GM18858 (cell line): ENCODE measurements around the gene RNPS1.

ENCODE experiments used
- ATAC-seq: cut with Tn5 transposase; IDR thresholded peaks from one replicate; pipeline ENCODE4 v1.9.1; 2021; ENCODE audit not compliant: unreplicated experiment

The RNPS1 gene

GRCh38 chr16:2236337-2237101, 31.4 kb downstream of the RNPS1 start, which contains the start of gene DNASE1L2:
Gene DNASE1L2 (plus strand): TSS chr16:2236444. CDS start chr16:2236817, 373 bp downstream.
- ATAC-seq = no peak

GRCh38 chr16:2235695-2236336, 32.1 kb downstream of the RNPS1 start:
- ATAC-seq = no peak

- no peak for ATAC-seq
Measured at GRCh38 chr16:2235234-2235651, 32.7 kb downstream of the RNPS1 start.

- ATAC-seq = no peak
Measured at GRCh38 chr16:2234813-2235170, 33.1 kb downstream of the RNPS1 start.

GRCh38 chr16:2233872-2234812, 33.8 kb downstream of the RNPS1 start:
- no peak for ATAC-seq

- ATAC-seq = no peak
Measured at GRCh38 chr16:2233046-2233775, 34.7 kb downstream of the RNPS1 start.

- no peak for ATAC-seq
Measured at GRCh38 chr16:2232094-2232990, 35.6 kb downstream of the RNPS1 start.

GRCh38 chr16:2231016-2231931, 36.7 kb downstream of the RNPS1 start:
- ATAC-seq = no peak

- no peak for ATAC-seq
Measured at GRCh38 chr16:2230376-2230775, 37.5 kb downstream of the RNPS1 start.

- no peak for ATAC-seq
Measured at GRCh38 chr16:2229632-2230250, 38.2 kb downstream of the RNPS1 start.

- ATAC-seq = no peak
Measured at GRCh38 chr16:2229091-2229490, 38.8 kb downstream of the RNPS1 start.

GRCh38 chr16:2228161-2228824, 39.6 kb downstream of the RNPS1 start:
- no peak for ATAC-seq

- ATAC-seq = no peak
Measured at GRCh38 chr16:2226918-2227317, 41.0 kb downstream of the RNPS1 start.

GRCh38 chr16:2226245-2226793, 41.6 kb downstream of the RNPS1 start:
- no peak for ATAC-seq

GRCh38 chr16:2223942-2224486, 43.9 kb downstream of the RNPS1 start:
- ATAC-seq = peak; percentile 2

GRCh38 chr16:2223221-2223941, 44.5 kb downstream of the RNPS1 start, which contains the start of gene E4F1:
Gene E4F1 (plus strand): TSS chr16:2223591. CDS start chr16:2223614, 23 bp downstream.
- peak; percentile 68 for ATAC-seq
